ENCODE data around the gene TBC1D5.
A peak's percentile ranks its signal among the peaks of the same experiment; 100 is the strongest.

The TBC1D5 gene

GRCh38 chr3:17329927-17330326, 412.5 kb downstream of the TBC1D5 start:
- no peak overlapping the region for H3K4me3 ChIP-seq (ENCODE audit: low read depth, low read length)
- no peak for DNase-seq (ENCODE audit: low read depth)
- no peak for TF ChIP-seq CTCF (IDR thresholded peaks at IDR 0.05; ENCODE audit: insufficient read depth, low read depth, low read length, missing control alignments)

GRCh38 chr3:17322106-17322793, 420.2 kb downstream of the TBC1D5 start:
- TF ChIP-seq CTCF (IDR thresholded peaks at IDR 0.05; ENCODE audit: insufficient read depth, low read depth, low read length, missing control alignments), result no peak
- H3K4me3 ChIP-seq (ENCODE audit: low read depth, low read length), result peak overlapping the region; percentile 30; the same call in 1 of the 2 replicates
- peak; percentile 20 for DNase-seq (ENCODE audit: low read depth)

GRCh38 chr3:17320266-17320665, 422.2 kb downstream of the TBC1D5 start:
- no peak overlapping the region for H3K4me3 ChIP-seq (ENCODE audit: low read depth, low read length)
- DNase-seq (ENCODE audit: low read depth), result no peak
- TF ChIP-seq CTCF (IDR thresholded peaks at IDR 0.05; ENCODE audit: insufficient read depth, low read depth, low read length, missing control alignments), result no peak

GRCh38 chr3:17315897-17316296, 426.5 kb downstream of the TBC1D5 start:
- no peak for TF ChIP-seq CTCF (IDR thresholded peaks at IDR 0.05; ENCODE audit: insufficient read depth, low read depth, low read length, missing control alignments)
- no peak for DNase-seq (ENCODE audit: low read depth)
- H3K4me3 ChIP-seq (ENCODE audit: low read depth, low read length), result no peak overlapping the region

GRCh38 chr3:17314171-17314570, 428.3 kb downstream of the TBC1D5 start:
- no peak for DNase-seq (ENCODE audit: low read depth)
- H3K4me3 ChIP-seq (ENCODE audit: low read depth, low read length), result no peak overlapping the region
- no peak for TF ChIP-seq CTCF (IDR thresholded peaks at IDR 0.05; ENCODE audit: insufficient read depth, low read depth, low read length, missing control alignments)

- no peak for TF ChIP-seq CTCF (IDR thresholded peaks at IDR 0.05; ENCODE audit: insufficient read depth, low read depth, low read length, missing control alignments)
- DNase-seq (ENCODE audit: low read depth), result no peak
Measured at GRCh38 chr3:17313746-17314145, 428.7 kb downstream of the TBC1D5 start.

GRCh38 chr3:17310983-17311382, 431.4 kb downstream of the TBC1D5 start:
- TF ChIP-seq CTCF (IDR thresholded peaks at IDR 0.05; ENCODE audit: insufficient read depth, low read depth, low read length, missing control alignments), result no peak
- DNase-seq (ENCODE audit: low read depth), result no peak
- H3K4me3 ChIP-seq (ENCODE audit: low read depth, low read length), result no peak overlapping the region

More at GRCh38 chr3:17313746-17314145, 428.7 kb downstream of the TBC1D5 start:
- H3K4me3 ChIP-seq (ENCODE audit: low read depth, low read length), result no peak overlapping the region

Data from GM12865 (cell line).